Esophagus squamous epithelium (tissue), 4 donors: ENCODE data around the gene XRCC4.

ENCODE experiments used
- POLR2A ChIP-seq, 4 donors: fragments of 450-650 bp; IDR thresholded peaks; one replicate each; pipeline ENCODE4 v1.6.1; 2017; ENCODE audit warnings: antibody characterized with exemption in 4 of 4, mild to moderate bottlenecking in 4 of 4, moderate library complexity in 3 of 4
- TF ChIP-seq, protein P1 (sequence below), 6 experiments: fragments of 450-650 bp in 4 of 6; fragments of 200-600 bp in 2 of 6; sonication (generic) in 2 of 6; IDR thresholded peaks; one replicate each; pipeline ENCODE4 v1.5.1; 2016 to 2019; ENCODE audit warnings: antibody characterized with exemption in 6 of 6, mild to moderate bottlenecking in 4 of 6, moderate library complexity in 4 of 6

- TF ChIP-seq, protein P1, sequence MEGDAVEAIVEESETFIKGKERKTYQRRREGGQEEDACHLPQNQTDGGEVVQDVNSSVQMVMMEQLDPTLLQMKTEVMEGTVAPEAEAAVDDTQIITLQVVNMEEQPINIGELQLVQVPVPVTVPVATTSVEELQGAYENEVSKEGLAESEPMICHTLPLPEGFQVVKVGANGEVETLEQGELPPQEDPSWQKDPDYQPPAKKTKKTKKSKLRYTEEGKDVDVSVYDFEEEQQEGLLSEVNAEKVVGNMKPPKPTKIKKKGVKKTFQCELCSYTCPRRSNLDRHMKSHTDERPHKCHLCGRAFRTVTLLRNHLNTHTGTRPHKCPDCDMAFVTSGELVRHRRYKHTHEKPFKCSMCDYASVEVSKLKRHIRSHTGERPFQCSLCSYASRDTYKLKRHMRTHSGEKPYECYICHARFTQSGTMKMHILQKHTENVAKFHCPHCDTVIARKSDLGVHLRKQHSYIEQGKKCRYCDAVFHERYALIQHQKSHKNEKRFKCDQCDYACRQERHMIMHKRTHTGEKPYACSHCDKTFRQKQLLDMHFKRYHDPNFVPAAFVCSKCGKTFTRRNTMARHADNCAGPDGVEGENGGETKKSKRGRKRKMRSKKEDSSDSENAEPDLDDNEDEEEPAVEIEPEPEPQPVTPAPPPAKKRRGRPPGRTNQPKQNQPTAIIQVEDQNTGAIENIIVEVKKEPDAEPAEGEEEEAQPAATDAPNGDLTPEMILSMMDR (IDR thresholded peaks at IDR 0.05): no peak
- TF ChIP-seq POLR2A (IDR thresholded peaks at IDR 0.05): no peak
Measured at GRCh38 chr5:83173826-83174225, 96.5 kb downstream of the XRCC4 start.
